ENCODE results near the gene HAUS7. TPM values are rescaled to one million over a fixed set of nuclear protein-coding genes. Genes with fewer than 3 reads are reported as not detected.
A peak's percentile ranks its signal among the peaks of the same experiment; 100 is the strongest.

HAUS7 gene
- total and polyA plus RNA-seq, 7 donors, result 8.3 to 18.5 (median 13.1) TPM

DNA sequence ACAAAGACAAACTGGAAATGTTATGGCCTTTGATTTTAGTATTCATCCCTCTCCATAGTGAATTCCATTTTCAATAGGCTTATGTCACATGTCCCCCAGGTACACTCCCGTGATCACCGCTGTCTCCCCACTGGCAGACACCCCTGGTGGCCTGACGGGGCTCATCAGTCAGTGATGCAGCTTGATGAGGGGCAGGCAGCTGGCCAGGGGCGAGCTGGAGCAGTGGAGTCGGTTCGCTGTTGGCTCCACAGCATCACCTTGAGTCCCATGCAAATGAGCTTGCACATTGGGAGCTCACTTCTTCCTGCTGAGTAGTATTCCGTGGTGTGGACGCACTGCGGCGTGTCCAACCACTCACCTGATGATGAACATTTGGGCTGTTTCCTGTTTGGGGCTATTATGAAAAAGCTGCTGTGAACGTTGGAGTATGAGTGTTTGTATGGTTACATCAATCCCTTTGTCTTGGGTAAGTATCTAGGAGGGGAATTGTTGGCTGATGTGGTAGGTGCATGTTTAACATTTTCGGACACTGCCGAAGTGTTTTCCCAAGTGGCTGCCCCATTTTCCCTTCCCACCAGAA, 29.7 kb downstream of the HAUS7 start:
- no peaks in the 10 kb centered on the region for H3K36me3 ChIP-seq (ENCODE audit: insufficient read depth in 1 of 2, low read depth in 1 of 2)
- H3K4me3 ChIP-seq, result no peak overlapping the region
- H3K27ac ChIP-seq, result no peak overlapping the region
- no peaks in the 10 kb centered on the region for H3K4me1 ChIP-seq
- ATAC-seq, result no peak
- 67 to 69% (median 68%) methylated on average over 13 of the region's 13 CpGs for WGBS, 3 donors
- no peaks in the 10 kb centered on the region for H3K9me3 ChIP-seq
- DNase-seq, result no peak
- TF ChIP-seq, protein P1, sequence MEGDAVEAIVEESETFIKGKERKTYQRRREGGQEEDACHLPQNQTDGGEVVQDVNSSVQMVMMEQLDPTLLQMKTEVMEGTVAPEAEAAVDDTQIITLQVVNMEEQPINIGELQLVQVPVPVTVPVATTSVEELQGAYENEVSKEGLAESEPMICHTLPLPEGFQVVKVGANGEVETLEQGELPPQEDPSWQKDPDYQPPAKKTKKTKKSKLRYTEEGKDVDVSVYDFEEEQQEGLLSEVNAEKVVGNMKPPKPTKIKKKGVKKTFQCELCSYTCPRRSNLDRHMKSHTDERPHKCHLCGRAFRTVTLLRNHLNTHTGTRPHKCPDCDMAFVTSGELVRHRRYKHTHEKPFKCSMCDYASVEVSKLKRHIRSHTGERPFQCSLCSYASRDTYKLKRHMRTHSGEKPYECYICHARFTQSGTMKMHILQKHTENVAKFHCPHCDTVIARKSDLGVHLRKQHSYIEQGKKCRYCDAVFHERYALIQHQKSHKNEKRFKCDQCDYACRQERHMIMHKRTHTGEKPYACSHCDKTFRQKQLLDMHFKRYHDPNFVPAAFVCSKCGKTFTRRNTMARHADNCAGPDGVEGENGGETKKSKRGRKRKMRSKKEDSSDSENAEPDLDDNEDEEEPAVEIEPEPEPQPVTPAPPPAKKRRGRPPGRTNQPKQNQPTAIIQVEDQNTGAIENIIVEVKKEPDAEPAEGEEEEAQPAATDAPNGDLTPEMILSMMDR (IDR thresholded peaks at IDR 0.05), result no peak
- peaks cover 0 to 13% (median 0%) of the 10 kb centered on the region in 3 donors for H3K27me3 ChIP-seq (ENCODE audit: insufficient read depth in 3 of 3, low read length in 2 of 3)
- intact Hi-C loops (cut with DNase I), result no loop called here

DNA sequence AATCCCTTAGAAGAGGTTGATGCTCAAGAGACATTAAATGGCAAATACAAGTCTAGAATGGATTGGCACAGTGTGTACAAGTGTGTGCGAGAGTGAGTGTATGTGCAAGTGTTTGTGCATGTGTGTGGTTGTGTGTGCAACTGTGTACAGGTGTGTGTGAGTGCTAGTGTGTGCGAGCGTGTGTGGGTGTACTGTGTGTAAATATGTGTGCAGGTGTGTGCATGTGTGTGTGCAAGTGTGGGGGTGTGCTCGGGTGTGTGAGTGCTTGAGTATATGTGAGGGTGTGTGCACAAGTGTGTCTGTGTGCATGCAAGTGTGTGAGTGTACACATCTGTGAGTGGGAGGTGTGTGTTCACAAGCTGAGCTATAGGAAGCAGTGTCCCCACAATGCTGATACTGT, 30.4 kb downstream of the HAUS7 start:
- Histone ChIP-seq H3K36me3 (ENCODE audit: insufficient read depth in 1 of 2, low read depth in 1 of 2) (no peaks in the 10 kb centered on the region), H3K27me3 (ENCODE audit: insufficient read depth in 3 of 3, low read length in 2 of 3) (peaks cover 0 to 14% (median 0%) of the 10 kb centered on the region in 3 donors), H3K4me3 (no peak overlapping the region), H3K9me3 (no peaks in the 10 kb centered on the region), H3K4me1 (no peaks in the 10 kb centered on the region), H3K27ac (no peak overlapping the region)
- ATAC-seq (no peak), DNase-seq (no peak)
- TF ChIP-seq, protein P1 (IDR thresholded peaks at IDR 0.05), result no peak
- 89 to 97% (median 95%) methylated on average over 4 of the region's 4 CpGs for WGBS, 3 donors
- intact Hi-C loops (cut with DNase I), result no loop called here

DNA sequence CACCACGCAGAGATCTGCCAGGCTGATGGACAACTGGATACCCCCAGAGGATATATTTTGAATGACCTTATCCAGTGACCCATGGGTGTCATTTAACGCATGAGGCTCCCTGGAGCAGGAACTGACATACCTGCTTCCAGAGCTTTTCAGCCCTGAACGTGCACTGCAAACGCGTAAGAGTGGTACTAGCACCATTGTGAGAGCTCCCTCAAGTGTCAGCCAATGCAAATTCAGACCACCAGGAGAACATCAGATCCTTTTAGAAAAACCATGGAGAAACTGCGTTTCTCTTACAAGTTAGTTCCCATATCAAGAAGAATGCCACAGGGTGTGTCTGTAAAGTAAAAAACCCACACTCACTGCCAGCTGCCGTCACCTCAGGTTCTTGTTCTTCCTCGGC, 31.8 kb downstream of the HAUS7 start:
- intact Hi-C loops (cut with DNase I), result no loop called here

DNA sequence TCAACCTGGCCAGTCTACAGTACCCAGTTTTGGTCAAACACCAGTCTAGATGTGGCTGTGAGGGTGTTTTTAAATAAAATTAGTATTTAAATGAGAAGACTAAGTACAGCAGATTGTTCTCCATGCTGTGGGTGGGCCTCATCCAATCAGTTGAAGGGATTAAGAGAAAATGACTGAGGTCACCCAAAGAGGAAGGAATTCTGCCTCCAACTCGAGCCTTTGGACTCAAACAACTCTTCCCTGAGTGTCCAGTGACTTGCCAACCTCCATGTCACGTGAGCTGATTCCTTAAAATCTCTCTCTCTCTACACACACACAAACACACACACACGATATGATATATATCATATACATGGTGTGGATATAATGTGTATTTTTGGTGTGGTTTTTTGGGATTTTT, 34.5 kb downstream of the HAUS7 start:
- Histone ChIP-seq H3K27ac (no peak overlapping the region), H3K9me3 (peaks cover 3% of the 10 kb centered on the region), H3K4me3 (no peak overlapping the region), H3K4me1 (no peaks in the 10 kb centered on the region), H3K36me3 (ENCODE audit: insufficient read depth in 1 of 2, low read depth in 1 of 2) (no peaks in the 10 kb centered on the region), H3K27me3 (ENCODE audit: insufficient read depth in 3 of 3, low read length in 2 of 3) (peaks cover 0 to 32% (median 0%) of the 10 kb centered on the region in 3 donors)
- WGBS, 3 donors, result 62 to 80% (median 77%) methylated on average over 3 of the region's 3 CpGs
- TF ChIP-seq, protein P1 (IDR thresholded peaks at IDR 0.05), result no peak
- no peak for ATAC-seq
- no peak for DNase-seq
- intact Hi-C loops (cut with DNase I), result no loop called here

More for the DNA sequence above, 31.8 kb downstream of the HAUS7 start:
- 27 to 54% (median 28%) methylated on average over 8 of the region's 8 CpGs for WGBS, 3 donors
- ATAC-seq, result no peak
- H3K27ac ChIP-seq, result no peak overlapping the region
- peaks cover 0 to 24% (median 0%) of the 10 kb centered on the region in 3 donors for H3K27me3 ChIP-seq (ENCODE audit: insufficient read depth in 3 of 3, low read length in 2 of 3)
- no peaks in the 10 kb centered on the region for H3K36me3 ChIP-seq (ENCODE audit: insufficient read depth in 1 of 2, low read depth in 1 of 2)
- no peak for DNase-seq
- no peaks in the 10 kb centered on the region for H3K9me3 ChIP-seq
- TF ChIP-seq, protein P1 (IDR thresholded peaks at IDR 0.05), result peak; percentile 20
- no peak overlapping the region for H3K4me3 ChIP-seq
- H3K4me1 ChIP-seq, result no peaks in the 10 kb centered on the region

DNA sequence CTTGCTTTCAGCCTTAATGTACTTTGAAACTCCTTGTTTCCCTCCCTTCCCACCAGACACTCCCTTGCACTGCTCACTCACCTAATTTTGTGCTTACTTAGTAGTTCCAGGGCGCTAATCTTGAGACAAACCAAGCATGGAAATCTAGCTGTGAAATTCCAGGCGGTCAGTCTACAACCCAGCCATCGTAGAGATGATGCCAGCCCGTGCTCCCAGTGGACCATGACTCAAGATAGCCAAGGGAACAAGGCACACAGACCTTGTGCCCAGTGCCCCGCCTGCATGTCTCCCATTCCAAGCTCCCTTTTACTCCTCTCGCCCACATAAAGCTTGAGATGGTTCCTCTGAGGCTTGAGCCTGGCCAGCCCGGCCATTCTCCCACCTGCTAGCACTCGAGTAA, 35.6 kb downstream of the HAUS7 start:
- TF ChIP-seq, protein P1 (IDR thresholded peaks at IDR 0.05), result no peak
- 50 to 72% (median 56%) methylated on average over 8 of the region's 8 CpGs for WGBS, 3 donors
- Histone ChIP-seq H3K4me3 (no peak overlapping the region), H3K27me3 (ENCODE audit: insufficient read depth in 3 of 3, low read length in 2 of 3) (peaks cover 0 to 32% (median 0%) of the 10 kb centered on the region in 3 donors), H3K4me1 (no peaks in the 10 kb centered on the region), H3K9me3 (peaks cover 7% of the 10 kb centered on the region), H3K36me3 (ENCODE audit: insufficient read depth in 1 of 2, low read depth in 1 of 2) (no peaks in the 10 kb centered on the region), H3K27ac (no peak overlapping the region)
- ATAC-seq, result no peak
- no peak for DNase-seq
- intact Hi-C loops (cut with DNase I), result no loop called here
